Activated CD4-positive, CD25-positive, alpha-beta regulatory T cell treated with anti-CD3 and anti-CD28 coated beads, Interleukin-2, amount 50 U/mL, for 72 hours (primary cell): ENCODE measurements around the gene RRP1B.

Experiments
- DNase-seq: peaks from one replicate; pipeline ENCODE4 v3.0.0; 2021

RRP1B gene

GRCh38 chr21:43727519-43728153, 68.3 kb downstream of the RRP1B start:
- no peak for DNase-seq

GRCh38 chr21:43728154-43728466, 68.8 kb downstream of the RRP1B start:
- no peak for DNase-seq

- DNase-seq, result peak; percentile 75
Measured at GRCh38 chr21:43728467-43729390, 69.4 kb downstream of the RRP1B start.

DNA sequence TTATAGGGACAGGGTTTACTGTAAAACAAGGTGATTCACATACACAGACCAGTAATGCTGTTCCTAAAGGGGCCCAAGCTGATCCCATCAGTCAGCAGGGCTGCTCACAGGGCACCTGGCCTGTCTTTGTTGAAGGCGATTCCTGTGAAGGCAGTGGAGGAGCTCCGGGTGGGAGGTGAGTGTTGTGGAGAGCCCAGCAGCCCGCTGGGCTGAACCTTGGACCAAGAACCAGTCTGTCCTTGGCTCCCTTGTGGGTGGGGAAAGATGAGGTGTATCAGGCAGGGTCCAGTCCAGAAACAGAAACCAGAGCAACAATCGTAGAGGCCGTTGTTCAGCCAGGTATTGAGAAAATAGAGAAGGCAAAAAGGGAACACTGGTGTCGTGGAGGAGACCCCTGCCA, 72.1 kb downstream of the RRP1B start:
- DNase-seq, result no peak

GRCh38 chr21:43731891-43732711, 72.7 kb downstream of the RRP1B start:
- no peak for DNase-seq

DNA sequence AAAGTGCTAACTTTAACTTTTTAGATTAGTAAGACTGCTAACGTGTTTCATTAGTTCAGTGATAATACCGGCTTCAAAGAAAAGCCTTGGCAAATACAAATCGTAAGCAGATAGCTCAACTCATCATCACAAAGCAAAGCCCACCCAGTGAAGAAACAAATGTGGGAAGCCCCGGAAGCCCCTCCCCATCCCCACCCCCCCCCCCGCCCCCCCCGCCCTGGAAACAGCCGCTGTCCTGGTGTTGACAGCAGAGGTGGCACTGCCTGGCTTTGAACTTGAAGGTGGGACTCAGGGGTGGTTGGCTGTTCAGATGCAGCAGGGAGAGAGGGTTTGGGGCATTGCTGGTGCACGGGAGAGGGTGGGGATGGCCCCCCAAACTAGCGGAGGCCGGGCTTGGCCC, 73.7 kb downstream of the RRP1B start:
- DNase-seq, result no peak

- no peak for DNase-seq
Measured at GRCh38 chr21:43733529-43734071, 74.2 kb downstream of the RRP1B start.

- DNase-seq, result no peak
Measured at GRCh38 chr21:43734131-43734927, 75.0 kb downstream of the RRP1B start.

GRCh38 chr21:43734928-43735229, 75.5 kb downstream of the RRP1B start:
- DNase-seq, result no peak

GRCh38 chr21:43735236-43736091, 76.1 kb downstream of the RRP1B start:
- no peak for DNase-seq

DNA sequence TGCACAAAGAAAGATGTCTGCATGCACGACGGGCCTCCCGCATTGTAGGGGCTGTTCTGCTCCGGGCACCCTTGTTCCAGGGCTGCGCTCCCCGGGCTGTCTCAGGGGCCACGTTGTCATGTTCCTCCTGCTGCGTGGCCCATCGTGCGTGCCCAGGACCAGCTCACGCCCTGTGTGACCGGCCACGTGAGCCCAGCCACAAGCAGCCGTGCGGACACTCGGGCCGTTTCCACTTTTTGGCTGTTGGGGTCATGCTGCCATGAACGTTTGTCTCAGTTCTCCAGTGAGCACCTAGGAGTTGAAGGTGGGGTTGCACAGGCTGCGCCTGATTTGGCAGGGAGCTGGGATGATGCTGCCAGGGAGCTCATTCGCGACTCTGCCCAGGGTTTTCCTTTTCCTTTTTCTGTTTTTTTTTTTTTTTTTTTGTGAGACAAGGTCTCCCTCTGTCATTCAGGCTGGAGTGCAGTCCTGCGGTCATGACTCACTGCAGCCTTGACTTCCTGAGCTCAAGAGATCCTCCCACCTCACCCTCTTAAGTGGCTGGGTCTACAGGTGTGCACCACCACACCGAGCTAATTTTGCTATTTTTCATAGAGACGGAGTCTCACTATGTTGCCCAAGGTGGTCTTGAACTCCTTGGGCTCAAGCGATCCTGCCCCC, 77.0 kb downstream of the RRP1B start:
- DNase-seq, result no peak

- DNase-seq, result no peak
Measured at GRCh38 chr21:43737158-43737950, 78.0 kb downstream of the RRP1B start.

DNA sequence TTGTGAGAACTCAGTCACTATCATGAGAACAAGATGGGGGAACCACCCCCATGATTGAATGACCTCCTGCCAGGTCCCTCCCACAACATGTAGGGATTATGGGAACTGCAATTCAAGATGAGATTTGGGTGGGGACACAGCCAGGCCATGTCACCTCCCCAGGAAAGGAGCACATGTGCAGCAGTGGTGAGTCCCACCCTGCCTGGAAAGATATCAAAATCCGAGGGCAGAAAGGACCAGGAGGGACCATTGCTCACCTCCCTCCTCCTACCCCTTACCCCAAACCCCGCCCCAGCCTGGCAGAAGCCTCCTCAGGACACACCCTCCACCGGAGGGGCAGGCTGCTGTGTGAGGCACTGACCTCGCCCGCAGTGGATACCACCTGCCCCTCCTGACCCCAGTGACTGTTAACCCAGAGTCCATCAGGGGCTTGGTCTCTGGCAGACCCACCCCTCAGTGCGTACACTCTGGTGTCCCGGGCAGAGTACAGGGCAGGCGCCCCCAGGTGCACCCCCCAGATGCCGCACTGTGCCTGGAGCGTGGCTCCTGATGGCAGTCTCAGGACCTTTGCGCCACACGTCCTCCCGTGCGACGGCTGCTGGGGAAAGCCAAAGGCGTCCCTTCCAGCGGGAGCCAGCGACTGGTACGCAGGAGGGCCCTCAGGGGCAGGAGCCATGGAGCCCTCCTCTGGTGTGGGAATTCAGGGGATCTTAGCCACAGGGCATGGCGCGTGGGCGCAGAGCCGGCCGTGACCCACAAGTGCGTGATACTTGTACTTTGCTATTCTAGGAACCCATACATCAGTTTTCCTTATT, 80.5 kb downstream of the RRP1B start:
- DNase-seq, result no peak

GRCh38 chr21:43740497-43741156, 81.3 kb downstream of the RRP1B start:
- DNase-seq, result no peak

DNA sequence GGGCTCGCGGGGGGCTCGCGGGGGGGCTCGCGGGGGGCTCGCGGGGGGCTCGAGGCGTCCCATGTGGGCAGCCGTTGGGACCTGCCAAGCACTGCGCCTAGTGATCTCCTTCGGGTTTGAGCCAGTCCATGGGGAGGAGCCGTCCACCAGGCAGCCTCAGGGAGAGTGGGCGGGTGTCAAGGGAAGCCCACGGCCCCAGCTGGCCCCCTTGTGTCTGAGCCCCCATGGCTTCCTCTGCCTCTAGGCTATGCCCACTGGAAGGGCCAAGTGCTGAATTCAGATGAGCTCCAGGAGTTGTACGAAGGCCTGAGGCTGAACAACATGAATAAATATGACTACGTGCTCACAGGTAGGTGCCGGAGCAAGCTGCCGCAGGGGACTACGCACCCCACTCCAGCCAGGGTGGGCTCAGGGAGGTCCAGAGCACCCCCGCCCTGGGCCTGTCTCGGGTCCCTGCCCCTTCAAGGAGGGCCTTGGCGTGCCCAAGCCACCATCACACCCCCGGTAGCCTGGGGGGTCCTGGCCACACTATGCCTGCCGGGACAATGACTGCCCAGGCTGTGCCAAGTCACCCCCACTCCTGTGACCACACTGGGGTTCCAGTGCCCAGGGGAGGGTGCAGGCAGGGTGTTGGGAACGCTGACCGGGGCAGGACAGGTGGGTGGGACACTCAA, 82.2 kb downstream of the RRP1B start:
- no peak for DNase-seq

GRCh38 chr21:43743947-43744346, 84.6 kb downstream of the RRP1B start:
- DNase-seq, result no peak

DNA sequence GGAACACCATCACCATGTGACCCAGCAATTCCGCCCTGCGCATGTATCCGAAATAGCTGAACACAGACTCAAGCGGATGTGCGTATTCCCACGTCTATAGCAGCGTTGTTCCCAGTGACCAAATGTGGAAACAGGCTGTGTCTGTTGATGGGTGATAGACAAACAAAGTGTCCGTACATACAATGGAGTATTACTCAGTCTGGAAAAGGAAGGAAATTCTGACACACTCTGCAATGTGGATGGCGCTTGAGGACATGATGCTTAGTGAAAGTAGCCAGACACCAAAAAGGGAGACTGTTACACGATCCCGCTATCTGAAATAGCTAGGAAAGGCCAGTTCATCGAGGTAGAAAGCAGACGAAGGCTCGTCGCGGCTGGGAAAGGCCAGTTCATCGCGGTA, 85.4 kb downstream of the RRP1B start:
- no peak for DNase-seq
